H1 (cell line): ENCODE results near the gene STARD3. TPM values are rescaled to one million over a fixed set of nuclear protein-coding genes. Genes with fewer than 3 reads are reported as not detected.

ENCODE experiments used
- GTF2F1 ChIP-seq: IDR thresholded peaks from 2 replicates; pipeline ENCODE4 v1.6.1; 2012; ENCODE audit warnings: low read depth, low read length, improper control_type of control experiment, borderline replicate concordance
- SAP30 ChIP-seq: fragments of 300-600 bp; sonication (generic); IDR thresholded peaks from 2 replicates; pipeline ENCODE4 v1.7.1; 2012; ENCODE audit warnings: low read length, moderate library complexity, mild to moderate bottlenecking, inconsistent platforms; ENCODE audit not compliant: insufficient read depth, insufficient replicate concordance
- TAF1 ChIP-seq: IDR thresholded peaks from 2 replicates; pipeline ENCODE4 v1.6.1; 2011; ENCODE audit warnings: mild to moderate bottlenecking, low read depth, low read length
- YY1 ChIP-seq: IDR thresholded peaks from 2 replicates; pipeline ENCODE4 v1.6.1; 2011; ENCODE audit warnings: low read depth, mild to moderate bottlenecking, low read length
- polyA plus RNA-seq, 7 experiments: library from polyadenylated mRNA; depleted of rRNA in 3 of 7; stranded (reverse) in 5 of 7; unstranded in 2 of 7; fragments of >200 nt in 5 of 7; fragments of 200-250 nt in 2 of 7; gene quantifications; 1 replicate in 5 of 7; 2 replicates in 1 of 7; 4 replicates in 1 of 7; pipeline versions ENCODE4 v1.2.1 to v1.2.3, GENCODE V29; 2011 to 2013; ENCODE audit warnings: missing spikeins in 2 of 7, mixed read lengths in 2 of 7
- total RNA-seq: library from RNA; stranded (reverse); fragmentation: NEBNext Ultra II Directional; extraction: Animal tissue kit (Norgen Biotek cat#: 25700); gene quantifications from 2 replicates; pipeline ENCODE4 v1.2.1, GENCODE V29; 2021
- TF ChIP-seq, protein P1 (sequence below): IDR thresholded peaks from 2 replicates; pipeline ENCODE4 v1.6.1; 2011; ENCODE audit warnings: low read depth, mild to moderate bottlenecking, low read length; ENCODE audit not compliant: insufficient read depth

STARD3 gene
- total and polyA plus RNA-seq, 2 of the 8 experiments (the other 6 are each of a cell fraction or from before 2014, with no cell fraction given), result 47.6 to 80.3 TPM

DNA sequence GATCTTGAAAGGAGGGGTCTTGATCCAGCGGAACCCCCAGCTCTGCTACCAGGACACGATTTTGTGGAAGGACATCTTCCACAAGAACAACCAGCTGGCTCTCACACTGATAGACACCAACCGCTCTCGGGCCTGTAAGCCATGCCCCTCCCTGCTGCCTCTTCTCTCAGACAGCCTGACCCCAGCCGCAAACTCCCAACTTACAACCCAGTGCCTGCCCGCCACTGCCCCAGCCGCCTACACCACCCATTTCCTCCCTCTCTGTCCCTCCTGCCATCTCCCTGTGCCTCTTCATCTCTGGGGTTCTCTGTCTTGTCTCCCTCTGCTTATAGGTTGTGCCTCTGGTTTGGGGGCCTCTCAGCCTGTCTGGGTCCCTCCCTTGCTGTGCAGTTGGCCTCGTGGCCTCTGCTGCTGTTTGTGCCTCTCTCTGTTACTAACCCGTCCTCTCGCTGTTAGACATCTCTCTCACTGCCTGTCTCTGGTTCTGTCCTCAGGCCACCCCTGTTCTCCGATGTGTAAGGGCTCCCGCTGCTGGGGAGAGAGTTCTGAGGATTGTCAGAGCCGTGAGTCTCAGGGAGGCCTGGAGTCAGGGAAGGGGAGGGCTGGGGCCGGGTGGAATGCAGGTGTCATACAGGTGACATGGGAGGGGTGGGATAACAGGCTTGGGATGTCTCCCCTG lies 72.5 kb downstream of the STARD3 start (continued):
- TF ChIP-seq, protein P1, sequence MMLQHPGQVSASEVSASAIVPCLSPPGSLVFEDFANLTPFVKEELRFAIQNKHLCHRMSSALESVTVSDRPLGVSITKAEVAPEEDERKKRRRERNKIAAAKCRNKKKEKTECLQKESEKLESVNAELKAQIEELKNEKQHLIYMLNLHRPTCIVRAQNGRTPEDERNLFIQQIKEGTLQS, result no peak
- TF ChIP-seq TAF1 (no peak), YY1 (no peak), SAP30 (no peak), GTF2F1 (no peak)
